Measurements from ENCODE around the gene STAC2. TPM values are rescaled to one million over a fixed set of nuclear protein-coding genes. Genes with fewer than 3 reads are reported as not detected.

STAC2 gene
- total RNA-seq, 3 donors from 2014 or later: 0.17 to 0.79 TPM; not detected in 1

- no peak for TF ChIP-seq CTCF (IDR thresholded peaks at IDR 0.05)
- no peak overlapping the region for H3K4me3 ChIP-seq
- H3K36me3 ChIP-seq (ENCODE audit: low read depth): no peaks in the 10 kb centered on the region
- DNase-seq: peak in 1 of 3 donors; percentile 59
- H3K9me3 ChIP-seq: no peaks in the 10 kb centered on the region
- H3K4me1 ChIP-seq (ENCODE audit: low read depth): peaks cover 18% of the 10 kb centered on the region
- intact Hi-C loops (cut with DNase I, micrococcal nuclease): no loop called here
- ATAC-seq: peak; percentile 93
These were observed 47.2 kb downstream of the STAC2 start for GRCh38 chr17:39178536-39178935.

DNA sequence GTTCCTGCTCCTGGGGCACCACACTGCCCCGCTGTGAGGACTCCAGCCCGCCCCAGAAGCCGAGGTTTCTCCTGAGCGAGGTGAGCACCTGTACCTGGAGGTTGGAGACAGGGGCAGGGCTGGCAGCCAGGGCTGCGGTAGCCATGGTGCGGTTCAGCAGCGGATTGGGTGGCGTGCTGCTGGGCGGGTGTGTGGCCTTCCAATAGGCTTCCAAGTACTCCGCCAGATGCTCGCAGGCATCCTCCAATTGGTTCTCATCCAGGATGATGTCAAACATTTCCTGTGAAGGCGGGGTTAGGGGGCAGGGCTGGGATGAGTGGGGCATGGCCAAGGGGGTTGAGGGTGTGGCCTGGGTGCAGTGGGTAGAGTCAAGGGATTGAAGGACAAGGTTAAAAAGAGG, 48.5 kb downstream of the STAC2 start:
- ATAC-seq: peak; percentile 7
- intact Hi-C loops (cut with DNase I, micrococcal nuclease): no loop called here
- no peaks in the 10 kb centered on the region for H3K36me3 ChIP-seq (ENCODE audit: low read depth)
- TF ChIP-seq CTCF (IDR thresholded peaks at IDR 0.05): no peak
- H3K9me3 ChIP-seq: no peaks in the 10 kb centered on the region
- peak in 1 of 3 donors; percentile 25 for DNase-seq
- H3K4me1 ChIP-seq (ENCODE audit: low read depth): peaks cover 18% of the 10 kb centered on the region
- H3K4me3 ChIP-seq: no peak overlapping the region

- Histone ChIP-seq H3K4me1 (ENCODE audit: low read depth) (peaks cover 18% of the 10 kb centered on the region), H3K36me3 (ENCODE audit: low read depth) (no peaks in the 10 kb centered on the region), H3K9me3 (no peaks in the 10 kb centered on the region), H3K4me3 (no peak overlapping the region)
- DNase-seq (no peak), ATAC-seq (no peak)
- no peak for TF ChIP-seq CTCF (IDR thresholded peaks at IDR 0.05)
- intact Hi-C loops (cut with DNase I, micrococcal nuclease): no loop called here
These were observed 50.1 kb downstream of the STAC2 start for GRCh38 chr17:39175695-39176093.

- intact Hi-C loops (cut with DNase I, micrococcal nuclease): no loop called here
- no peaks in the 10 kb centered on the region for H3K9me3 ChIP-seq
- peak; percentile 65 to 81 (median 75) for DNase-seq
- no peaks in the 10 kb centered on the region for H3K36me3 ChIP-seq (ENCODE audit: low read depth)
- peaks cover 18% of the 10 kb centered on the region for H3K4me1 ChIP-seq (ENCODE audit: low read depth)
- no peak overlapping the region for H3K4me3 ChIP-seq
- peak; percentile 75 for TF ChIP-seq CTCF (IDR thresholded peaks at IDR 0.05)
- peak; percentile 66 for ATAC-seq
These were observed 50.6 kb downstream of the STAC2 start for GRCh38 chr17:39174920-39175694.

GRCh38 chr17:39173526-39174274, 52.0 kb downstream of the STAC2 start:
- TF ChIP-seq CTCF (IDR thresholded peaks at IDR 0.05): no peak
- Histone ChIP-seq H3K4me1 (ENCODE audit: low read depth) (peaks cover 14% of the 10 kb centered on the region), H3K4me3 (no peak overlapping the region), H3K36me3 (ENCODE audit: low read depth) (no peaks in the 10 kb centered on the region), H3K9me3 (no peaks in the 10 kb centered on the region)
- ATAC-seq (no peak), DNase-seq (no peak)
- intact Hi-C loops (cut with DNase I, micrococcal nuclease): no loop called here
